Activated naive CD8-positive, alpha-beta T cell treated with anti-CD3 and anti-CD28 coated beads, Interleukin-2, amount 50 U/mL, for 24 hours (primary cell): Measurements from ENCODE around the gene EMB.
"Not testable (repeated sequence)": the region's sequence is repeated elsewhere in the genome, so short reads cannot be mapped to it uniquely, and the experiment has no call there.

Source experiments
- ATAC-seq: fragments of 150-1000 bp; cut with Tn5 transposase; one replicate; pipeline ENCODE4 v1.10.0; 2021
- DNase-seq: peaks from one replicate; pipeline ENCODE4 v3.0.0; 2021
- H3K27ac Mint-ChIP-seq: one replicate; pipeline ENCODE4 v1.8.0; 2021; ENCODE audit warnings: mild to moderate bottlenecking, mixed read lengths
- H3K27me3 Mint-ChIP-seq: one replicate; pipeline ENCODE4 v1.8.0; 2021; ENCODE audit warnings: mixed read lengths
- H3K36me3 Mint-ChIP-seq: one replicate; pipeline ENCODE4 v1.8.0; 2021; ENCODE audit warnings: low read depth, mixed read lengths
- H3K4me1 Mint-ChIP-seq: one replicate; pipeline ENCODE4 v1.8.0; 2021; ENCODE audit warnings: mixed read lengths
- H3K4me3 Mint-ChIP-seq: one replicate; pipeline ENCODE4 v1.8.0; 2021; ENCODE audit warnings: mild to moderate bottlenecking, moderate library complexity, mixed read lengths
- H3K9me3 Mint-ChIP-seq: one replicate; pipeline ENCODE4 v1.8.0; 2021; ENCODE audit warnings: mixed read lengths

EMB gene

GRCh38 chr5:50440651-50441492, at the start of gene EMB:
Gene EMB (minus strand): TSS chr5:50441288. CDS start chr5:50441151, 137 bp downstream.
- Mint-ChIP-seq H3K4me1 (peaks cover 78% of the 10 kb centered on the region), H3K36me3 (peaks cover 10% of the 10 kb centered on the region), H3K27me3 (no peaks in the 10 kb centered on the region), H3K27ac (peak within 1 kb of the TSS; percentile 81), H3K9me3 (no peaks in the 10 kb centered on the region), H3K4me3 (peak within 1 kb of the TSS; percentile 90)
- peak; percentile 79 for DNase-seq
- ATAC-seq: peak; percentile 77

GRCh38 chr5:50489491-50489890, 48.4 kb upstream of the EMB start:
- DNase-seq, ATAC-seq, H3K27me3 Mint-ChIP-seq, H3K36me3 Mint-ChIP-seq, H3K4me3 Mint-ChIP-seq, H3K27ac Mint-ChIP-seq: not testable (repeated sequence)
- H3K9me3 Mint-ChIP-seq: peaks cover 31% of the 10 kb centered on the region
- peaks cover 16% of the 10 kb centered on the region for H3K4me1 Mint-ChIP-seq

GRCh38 chr5:50478790-50479189, 37.7 kb upstream of the EMB start:
- not testable (repeated sequence) for DNase-seq, ATAC-seq, H3K27ac Mint-ChIP-seq, H3K36me3 Mint-ChIP-seq, H3K9me3 Mint-ChIP-seq, H3K27me3 Mint-ChIP-seq, H3K4me3 Mint-ChIP-seq
- H3K4me1 Mint-ChIP-seq: peaks cover 16% of the 10 kb centered on the region

GRCh38 chr5:50476549-50476948, 35.5 kb upstream of the EMB start:
- Mint-ChIP-seq H3K9me3 (peaks cover 9% of the 10 kb centered on the region), H3K27ac (no peak overlapping the region), H3K27me3 (no peaks in the 10 kb centered on the region), H3K36me3 (peaks cover 5% of the 10 kb centered on the region), H3K4me1 (peaks cover 16% of the 10 kb centered on the region), H3K4me3 (no peak overlapping the region)
- DNase-seq: no peak
- no peak for ATAC-seq

GRCh38 chr5:50465015-50465414, 23.9 kb upstream of the EMB start:
- not testable (repeated sequence) for H3K27ac Mint-ChIP-seq, H3K36me3 Mint-ChIP-seq, H3K4me3 Mint-ChIP-seq, H3K4me1 Mint-ChIP-seq, DNase-seq, ATAC-seq, H3K27me3 Mint-ChIP-seq
- peaks cover 16% of the 10 kb centered on the region for H3K9me3 Mint-ChIP-seq

- H3K4me3 Mint-ChIP-seq: no peak overlapping the region
- no peak for DNase-seq
- ATAC-seq: no peak
- no peak overlapping the region for H3K27ac Mint-ChIP-seq
- peaks cover 17% of the 10 kb centered on the region for H3K9me3 Mint-ChIP-seq
- H3K4me1 Mint-ChIP-seq: peaks cover 9% of the 10 kb centered on the region
- no peaks in the 10 kb centered on the region for H3K27me3 Mint-ChIP-seq
- peaks cover 1% of the 10 kb centered on the region for H3K36me3 Mint-ChIP-seq
Observed at GRCh38 chr5:50463726-50464125, 22.6 kb upstream of the EMB start.

GRCh38 chr5:50463047-50463446, 22.0 kb upstream of the EMB start:
- Mint-ChIP-seq H3K36me3 (peaks cover 1% of the 10 kb centered on the region), H3K4me1 (peaks cover 11% of the 10 kb centered on the region), H3K4me3 (no peak overlapping the region), H3K27ac (no peak overlapping the region), H3K9me3 (peaks cover 17% of the 10 kb centered on the region), H3K27me3 (no peaks in the 10 kb centered on the region)
- no peak for ATAC-seq
- DNase-seq: no peak

- not testable (repeated sequence) for H3K36me3 Mint-ChIP-seq, ATAC-seq, H3K27ac Mint-ChIP-seq, H3K4me3 Mint-ChIP-seq, DNase-seq, H3K27me3 Mint-ChIP-seq
- H3K9me3 Mint-ChIP-seq: peaks cover 17% of the 10 kb centered on the region
- H3K4me1 Mint-ChIP-seq: peaks cover 15% of the 10 kb centered on the region
Observed at GRCh38 chr5:50462579-50462978, 21.5 kb upstream of the EMB start.

GRCh38 chr5:50458372-50458771, 17.3 kb upstream of the EMB start:
- ATAC-seq, H3K27me3 Mint-ChIP-seq, H3K4me3 Mint-ChIP-seq, H3K27ac Mint-ChIP-seq, DNase-seq: not testable (repeated sequence)
- H3K36me3 Mint-ChIP-seq: peaks cover 11% of the 10 kb centered on the region
- H3K4me1 Mint-ChIP-seq: peaks cover 15% of the 10 kb centered on the region
- peaks cover 27% of the 10 kb centered on the region for H3K9me3 Mint-ChIP-seq

- H3K36me3 Mint-ChIP-seq, H3K4me3 Mint-ChIP-seq, ATAC-seq, H3K27ac Mint-ChIP-seq, DNase-seq, H3K27me3 Mint-ChIP-seq: not testable (repeated sequence)
- Mint-ChIP-seq H3K9me3 (peaks cover 20% of the 10 kb centered on the region), H3K4me1 (peaks cover 50% of the 10 kb centered on the region)
Observed at GRCh38 chr5:50449241-50449640, 8.2 kb upstream of the EMB start.

- DNase-seq (no peak), ATAC-seq (no peak)
- Mint-ChIP-seq H3K36me3 (peaks cover 4% of the 10 kb centered on the region), H3K27ac (no peak overlapping the region), H3K4me3 (no peak overlapping the region), H3K9me3 (peaks cover 11% of the 10 kb centered on the region), H3K4me1 (peaks cover 59% of the 10 kb centered on the region), H3K27me3 (no peaks in the 10 kb centered on the region)
Observed at GRCh38 chr5:50447941-50448340, 6.9 kb upstream of the EMB start.

GRCh38 chr5:50447228-50447627, 6.1 kb upstream of the EMB start:
- Mint-ChIP-seq H3K9me3 (peaks cover 8% of the 10 kb centered on the region), H3K27ac (no peak overlapping the region), H3K27me3 (no peaks in the 10 kb centered on the region), H3K4me3 (peak overlapping the region; percentile 32), H3K4me1 (peaks cover 66% of the 10 kb centered on the region), H3K36me3 (peaks cover 4% of the 10 kb centered on the region)
- ATAC-seq: peak; percentile 18
- DNase-seq: no peak

- Mint-ChIP-seq H3K4me1 (peaks cover 76% of the 10 kb centered on the region), H3K9me3 (peaks cover 4% of the 10 kb centered on the region), H3K27ac (peak overlapping the region; percentile 72), H3K27me3 (no peaks in the 10 kb centered on the region), H3K36me3 (peaks cover 4% of the 10 kb centered on the region), H3K4me3 (peak overlapping the region; percentile 64)
- ATAC-seq (peak; percentile 29), DNase-seq (no peak)
Observed at GRCh38 chr5:50445296-50445949, 4.3 kb upstream of the EMB start.

GRCh38 chr5:50442559-50443539, 1.8 kb upstream of the EMB start:
- DNase-seq, H3K27me3 Mint-ChIP-seq, H3K36me3 Mint-ChIP-seq, ATAC-seq, H3K9me3 Mint-ChIP-seq: not testable (repeated sequence)
- H3K4me1 Mint-ChIP-seq: peaks cover 80% of the 10 kb centered on the region
- H3K27ac Mint-ChIP-seq: peak overlapping the region; percentile 45
- peak overlapping the region; percentile 13 for H3K4me3 Mint-ChIP-seq
